Measurements from ENCODE around the gene CCNK.

DNA sequence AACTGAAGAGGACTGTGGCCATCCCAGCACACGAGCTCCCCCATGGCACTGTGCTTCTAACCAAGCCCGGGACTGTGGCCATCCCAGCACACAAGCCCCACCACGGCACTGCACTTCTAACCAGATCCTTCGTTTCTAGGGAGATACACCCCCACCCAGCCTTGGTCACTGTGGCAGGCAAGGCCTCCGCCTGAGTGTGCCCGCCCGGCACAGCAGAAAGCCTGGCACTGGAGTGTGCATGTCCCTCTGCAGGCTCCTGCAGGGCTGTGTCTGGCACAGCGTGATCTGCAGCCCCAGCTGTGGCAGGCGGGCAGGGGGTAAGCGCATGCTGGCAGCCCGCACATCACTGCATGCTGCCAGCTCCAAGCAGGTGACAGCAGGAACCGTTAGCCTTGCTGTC is 73.0 kb downstream of the CCNK start:
- TF ChIP-seq, protein P1, sequence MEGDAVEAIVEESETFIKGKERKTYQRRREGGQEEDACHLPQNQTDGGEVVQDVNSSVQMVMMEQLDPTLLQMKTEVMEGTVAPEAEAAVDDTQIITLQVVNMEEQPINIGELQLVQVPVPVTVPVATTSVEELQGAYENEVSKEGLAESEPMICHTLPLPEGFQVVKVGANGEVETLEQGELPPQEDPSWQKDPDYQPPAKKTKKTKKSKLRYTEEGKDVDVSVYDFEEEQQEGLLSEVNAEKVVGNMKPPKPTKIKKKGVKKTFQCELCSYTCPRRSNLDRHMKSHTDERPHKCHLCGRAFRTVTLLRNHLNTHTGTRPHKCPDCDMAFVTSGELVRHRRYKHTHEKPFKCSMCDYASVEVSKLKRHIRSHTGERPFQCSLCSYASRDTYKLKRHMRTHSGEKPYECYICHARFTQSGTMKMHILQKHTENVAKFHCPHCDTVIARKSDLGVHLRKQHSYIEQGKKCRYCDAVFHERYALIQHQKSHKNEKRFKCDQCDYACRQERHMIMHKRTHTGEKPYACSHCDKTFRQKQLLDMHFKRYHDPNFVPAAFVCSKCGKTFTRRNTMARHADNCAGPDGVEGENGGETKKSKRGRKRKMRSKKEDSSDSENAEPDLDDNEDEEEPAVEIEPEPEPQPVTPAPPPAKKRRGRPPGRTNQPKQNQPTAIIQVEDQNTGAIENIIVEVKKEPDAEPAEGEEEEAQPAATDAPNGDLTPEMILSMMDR (IDR thresholded peaks at IDR 0.05; ENCODE audit: insufficient read depth, low read length, poor library complexity, severe bottlenecking), result no peak
- TF ChIP-seq EZH2phosphoT487 (conservative IDR thresholded peaks at IDR 0.05; ENCODE audit: low read length), result no peak

All from SU-DHL-6 (cell line).